CD1c-positive myeloid dendritic cell (primary cell): ENCODE measurements around the gene TMEM258.

Experiments used
- DNase-seq: peaks from one replicate; pipeline ENCODE4 v3.0.0-alpha.2; 2016; ENCODE audit errors: extremely low spot score

TMEM258 gene

DNA sequence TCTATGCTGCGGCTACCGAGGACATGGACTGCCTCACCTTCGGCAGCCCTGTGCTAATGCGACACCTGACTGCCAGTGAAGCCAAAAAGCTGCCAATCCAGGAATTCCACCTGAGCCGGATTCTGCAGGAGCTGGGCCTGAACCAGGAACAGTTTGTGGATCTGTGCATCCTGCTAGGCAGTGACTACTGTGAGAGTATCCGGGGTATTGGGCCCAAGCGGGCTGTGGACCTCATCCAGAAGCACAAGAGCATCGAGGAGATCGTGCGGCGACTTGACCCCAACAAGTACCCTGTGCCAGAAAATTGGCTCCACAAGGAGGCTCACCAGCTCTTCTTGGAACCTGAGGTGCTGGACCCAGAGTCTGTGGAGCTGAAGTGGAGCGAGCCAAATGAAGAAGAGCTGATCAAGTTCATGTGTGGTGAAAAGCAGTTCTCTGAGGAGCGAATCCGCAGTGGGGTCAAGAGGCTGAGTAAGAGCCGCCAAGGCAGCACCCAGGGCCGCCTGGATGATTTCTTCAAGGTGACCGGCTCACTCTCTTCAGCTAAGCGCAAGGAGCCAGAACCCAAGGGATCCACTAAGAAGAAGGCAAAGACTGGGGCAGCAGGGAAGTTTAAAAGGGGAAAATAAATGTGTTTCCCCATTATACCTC lies 3.6 kb upstream of the TMEM258 start:
- no peak for DNase-seq

- no peak for DNase-seq
Observed at GRCh38 chr11:61795459-61795858, 3.1 kb upstream of the TMEM258 start.

GRCh38 chr11:61794579-61794978 lies 2.2 kb upstream of the TMEM258 start:
- DNase-seq, result no peak

DNA sequence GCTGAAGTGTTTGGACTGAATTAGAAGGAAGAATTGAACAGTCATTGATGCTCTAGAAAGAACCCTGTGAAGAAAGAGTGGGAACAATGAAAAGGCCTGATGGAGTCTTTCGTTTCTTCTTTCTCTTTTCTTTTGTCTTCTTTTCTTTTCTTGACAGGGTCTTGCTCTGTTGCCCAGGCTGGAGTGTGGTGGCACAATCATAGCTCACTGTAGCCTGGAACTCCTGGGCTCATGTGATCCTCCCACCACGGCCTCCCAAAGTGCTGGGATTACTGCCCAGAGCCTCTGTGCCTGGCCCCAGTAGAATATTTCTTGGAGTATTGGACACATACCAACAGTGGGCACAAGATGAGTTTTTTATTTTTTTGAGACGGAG lies 1.4 kb upstream of the TMEM258 start:
- no peak for DNase-seq

DNA sequence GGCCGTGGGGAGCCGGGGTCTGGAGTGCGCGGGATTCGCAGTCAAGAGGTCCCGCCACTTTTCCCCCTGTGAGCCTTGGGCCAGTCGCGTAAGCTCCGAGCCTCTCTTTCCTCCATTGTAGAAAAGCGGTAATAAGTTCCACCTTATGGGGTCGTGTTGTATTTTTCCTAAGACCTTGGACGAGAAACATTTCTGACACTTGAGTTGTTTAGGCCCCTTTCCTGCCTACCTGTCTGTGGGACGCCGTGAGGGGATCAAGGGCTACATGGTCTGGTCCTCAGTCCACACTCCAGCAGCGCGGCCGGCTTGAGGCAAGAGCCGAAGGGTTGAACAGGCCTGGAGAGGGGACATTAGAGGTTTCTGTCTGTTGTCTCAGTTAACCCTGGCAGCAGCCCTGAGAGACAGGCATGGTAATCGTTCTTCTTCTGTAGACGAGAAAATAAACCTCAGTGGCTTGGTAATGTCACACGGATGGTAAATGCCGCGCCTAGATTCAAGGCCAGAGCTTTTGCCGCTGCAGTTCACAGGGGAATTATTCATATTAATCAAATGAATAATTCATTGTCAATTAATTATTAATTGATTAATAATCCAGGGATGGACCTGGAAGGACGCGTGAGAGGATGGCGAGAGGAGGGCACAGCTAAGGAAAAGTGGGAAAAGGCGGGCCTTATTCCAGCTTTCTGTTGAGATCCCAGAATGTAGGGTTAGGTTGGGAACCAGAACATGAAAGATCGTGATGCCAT lies 857 bp upstream of the TMEM258 start:
- no peak for DNase-seq

DNA sequence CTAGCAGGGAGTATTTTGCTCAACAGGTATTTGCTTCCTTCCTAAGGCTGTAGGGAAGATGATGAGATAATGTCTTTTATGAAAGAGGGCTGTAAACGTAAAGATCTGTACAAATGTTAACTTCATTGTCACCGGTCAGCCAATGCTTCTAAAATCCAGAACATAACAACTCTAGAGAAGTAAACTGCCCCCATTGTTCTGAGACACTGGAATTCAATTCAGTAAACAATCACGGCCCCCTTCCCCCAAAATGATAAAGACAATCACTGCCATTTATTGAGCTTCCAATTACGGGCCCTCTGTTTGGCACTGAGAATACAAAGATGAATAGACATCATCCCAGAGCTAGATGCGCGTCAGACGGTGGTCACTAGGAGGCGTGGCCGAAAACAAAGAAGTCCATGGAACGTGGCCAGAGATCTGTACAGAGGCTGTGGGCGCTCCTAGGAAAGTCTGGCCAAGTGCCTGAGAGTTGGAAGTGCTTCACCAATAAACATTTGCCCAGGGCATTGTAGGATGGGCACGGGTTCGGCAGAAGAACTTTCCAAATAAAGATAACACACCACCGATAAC lies 576 bp downstream of the TMEM258 start:
- peak; percentile 77 for DNase-seq

DNA sequence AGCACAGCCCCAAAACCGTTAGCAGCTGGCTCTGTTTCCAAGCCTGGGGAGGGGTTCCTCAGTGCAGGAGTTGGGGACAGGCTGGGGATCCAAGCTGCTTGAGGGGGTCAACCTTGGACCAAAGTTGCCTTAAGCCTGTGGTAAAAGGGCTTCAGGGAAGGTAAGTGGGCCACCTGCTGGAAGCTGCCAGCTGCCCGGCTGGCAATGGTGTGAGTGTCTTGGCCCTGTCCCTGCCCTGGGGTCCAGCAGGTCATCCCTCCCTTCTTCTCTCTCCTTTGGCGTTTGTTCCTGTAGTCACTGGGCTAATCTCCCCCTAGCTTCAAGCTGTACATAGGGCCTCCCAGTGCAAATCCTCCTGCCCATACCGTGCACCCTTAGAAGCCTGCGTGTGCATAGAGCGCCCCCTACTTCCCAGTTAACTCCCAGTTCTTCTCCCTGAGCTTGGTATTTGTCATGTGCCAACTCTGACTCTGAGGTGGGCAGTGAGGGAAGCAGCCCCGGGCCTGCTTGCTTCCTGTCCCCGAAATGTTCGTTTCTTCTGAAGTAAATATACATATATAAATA lies 4.4 kb downstream of the TMEM258 start:
- DNase-seq, result peak; percentile 44

DNA sequence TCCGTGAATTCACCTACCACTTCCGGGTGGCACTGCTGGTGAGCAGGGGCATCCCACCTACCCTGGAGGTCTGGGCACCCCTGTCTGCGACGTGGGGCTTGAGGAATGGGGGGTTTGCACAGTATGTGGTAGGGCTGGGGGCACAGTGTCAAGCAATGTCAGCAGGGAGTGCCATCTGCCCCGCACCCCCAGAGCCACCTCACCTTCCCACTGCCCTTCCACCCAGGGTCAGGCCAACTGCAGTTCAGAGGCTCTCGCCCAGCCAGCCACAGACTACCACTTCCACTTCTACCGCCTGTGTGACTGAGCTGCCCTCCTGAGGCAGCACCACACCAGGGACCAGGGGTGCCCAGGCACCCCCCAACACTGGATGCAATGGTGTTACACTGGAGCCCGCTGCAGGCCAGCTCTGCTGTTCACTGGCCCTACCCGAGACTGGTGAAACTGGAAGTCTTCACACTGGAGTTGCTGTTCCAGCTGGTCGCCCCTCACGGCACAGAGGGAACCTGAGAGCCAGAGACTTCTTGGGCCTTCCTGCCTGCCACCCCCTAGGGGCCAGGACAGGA lies 6.5 kb downstream of the TMEM258 start:
- no peak for DNase-seq

- DNase-seq, result no peak
Observed at GRCh38 chr11:61784506-61784805, 7.9 kb downstream of the TMEM258 start.

DNA sequence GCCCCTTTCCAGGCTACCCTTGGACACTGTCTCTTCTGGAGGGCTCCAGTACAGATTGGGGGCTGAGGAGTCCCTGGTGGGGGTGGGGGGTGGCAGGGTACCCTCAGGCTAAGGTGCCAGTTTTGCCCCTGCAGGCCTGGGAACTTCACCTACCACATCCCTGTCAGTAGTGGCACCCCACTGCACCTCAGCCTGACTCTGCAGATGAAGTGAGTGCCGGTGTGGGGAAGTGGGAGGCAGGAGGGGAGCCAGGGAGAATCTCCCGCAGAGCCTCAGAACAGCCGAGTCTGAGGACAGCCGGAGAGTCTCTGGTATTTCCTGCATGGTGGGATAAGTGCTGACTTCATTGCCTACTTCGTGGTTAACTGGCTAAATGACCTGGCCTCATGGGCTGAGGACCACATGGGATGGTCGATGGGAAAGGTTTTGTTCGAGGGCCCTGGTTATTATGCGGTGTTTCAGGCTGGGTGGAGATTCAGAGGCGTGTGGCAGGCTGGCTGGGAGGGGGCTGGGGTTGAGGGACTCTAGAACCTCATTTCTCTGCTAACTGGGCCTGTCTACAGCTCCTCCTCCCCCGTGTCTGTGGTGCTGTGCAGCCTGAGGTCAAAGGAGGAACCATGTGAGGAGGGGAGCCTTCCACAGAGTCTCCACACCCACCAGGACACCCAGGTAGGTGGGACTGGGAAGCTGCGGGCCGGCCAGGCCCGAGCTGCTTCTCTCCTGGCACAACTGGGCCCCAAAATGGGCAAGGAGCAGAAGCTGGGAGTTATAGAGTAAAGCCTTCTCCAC lies 8.5 kb downstream of the TMEM258 start:
- DNase-seq, result no peak

DNA sequence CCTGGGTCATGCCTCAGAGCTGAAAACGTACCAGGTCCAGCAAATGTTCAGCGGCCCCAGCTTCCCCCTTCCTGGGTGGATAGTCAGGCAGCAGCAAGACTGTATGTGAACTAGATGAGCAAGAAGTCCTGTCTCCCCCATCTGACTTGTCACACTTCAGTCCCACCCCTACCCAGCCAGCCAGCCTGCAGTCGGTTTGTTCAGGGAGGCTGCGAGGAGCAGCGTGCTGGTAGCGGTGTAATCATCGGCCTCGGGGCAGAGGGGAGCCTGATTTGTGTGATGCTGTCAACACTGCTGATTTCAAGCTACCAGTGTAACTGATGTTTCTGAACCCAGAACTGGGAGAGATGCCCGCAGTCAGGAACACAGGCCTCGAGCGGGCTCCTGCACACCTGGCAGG lies 9.6 kb downstream of the TMEM258 start:
- no peak for DNase-seq

GRCh38 chr11:61782299-61782698 lies 10.1 kb downstream of the TMEM258 start:
- DNase-seq, result no peak

DNA sequence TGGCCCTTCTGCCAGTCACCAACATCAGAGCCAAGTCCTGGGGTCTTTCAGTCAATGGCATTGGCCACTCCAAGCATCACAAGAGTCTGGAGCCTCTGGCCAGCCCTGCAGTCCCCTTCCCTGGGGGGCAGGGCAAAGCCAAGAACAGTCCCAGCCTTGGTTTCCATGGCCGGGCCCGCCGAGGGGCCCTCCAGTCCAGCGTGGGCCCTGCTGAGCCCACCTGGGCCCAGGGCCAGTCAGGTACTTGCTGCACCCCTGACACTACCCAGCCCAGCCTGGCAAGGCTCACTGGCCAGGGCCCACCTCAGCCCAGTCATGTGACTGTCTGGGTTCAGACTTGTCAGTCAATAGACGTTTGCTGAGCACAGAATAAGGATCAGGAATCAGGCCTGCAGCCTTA lies 10.8 kb downstream of the TMEM258 start:
- DNase-seq, result no peak

GRCh38 chr11:61780581-61781162 lies 11.7 kb downstream of the TMEM258 start:
- no peak for DNase-seq

- no peak for DNase-seq
Observed at GRCh38 chr11:61779666-61780525, 12.5 kb downstream of the TMEM258 start.

- no peak for DNase-seq
Observed at GRCh38 chr11:61778920-61779650, 13.3 kb downstream of the TMEM258 start.

- no peak for DNase-seq
Observed at GRCh38 chr11:61778357-61778886, 14.0 kb downstream of the TMEM258 start.

- DNase-seq, result peak; percentile 43
Observed at GRCh38 chr11:61777234-61778090, 14.9 kb downstream of the TMEM258 start.
